Transverse colon (tissue), 4 donors: ENCODE results near the gene HES7.

Experiments used
- CTCF ChIP-seq, 5 experiments: fragments of 200-600 bp in 3 of 5; fragments of 450-650 bp in 2 of 5; sonication (generic) in 3 of 5; IDR thresholded peaks; 1 replicate in 2 of 5; 2 replicates in 3 of 5; pipeline ENCODE4 v1.5.1; 2016 to 2017; ENCODE audit warnings: antibody characterized with exemption in 5 of 5, inconsistent platforms in 3 of 5, mild to moderate bottlenecking in 2 of 5, moderate library complexity in 1 of 5
- POLR2A ChIP-seq: fragments of 450-650 bp; IDR thresholded peaks from one replicate; pipeline ENCODE4 v1.6.1; 2016; ENCODE audit warnings: antibody characterized with exemption, mild to moderate bottlenecking, moderate library complexity
- POLR2AphosphoS5 ChIP-seq, 3 donors: sonication (generic); formaldehyde crosslinking; IDR thresholded peaks; one replicate each; pipeline ENCODE4 v1.6.1; 2016; ENCODE audit warnings: antibody characterized with exemption in 3 of 3

GRCh38 chr17:8104911-8105310, 19.0 kb downstream of the HES7 start:
- TF ChIP-seq CTCF (IDR thresholded peaks at IDR 0.05) = no peak
- TF ChIP-seq POLR2AphosphoS5 (IDR thresholded peaks at IDR 0.05) = no peak
- no peak for TF ChIP-seq POLR2A
